Measurements from ENCODE around the gene BLACAT1.

Gene BLACAT1

GRCh38 chr1:205455581-205456382, at the start of gene BLACAT1:
Gene BLACAT1 (minus strand): TSS chr1:205456045.
- no peak for DNase-seq (ENCODE audit: low read depth in 1 of 2, low spot score in 1 of 2)

DNA sequence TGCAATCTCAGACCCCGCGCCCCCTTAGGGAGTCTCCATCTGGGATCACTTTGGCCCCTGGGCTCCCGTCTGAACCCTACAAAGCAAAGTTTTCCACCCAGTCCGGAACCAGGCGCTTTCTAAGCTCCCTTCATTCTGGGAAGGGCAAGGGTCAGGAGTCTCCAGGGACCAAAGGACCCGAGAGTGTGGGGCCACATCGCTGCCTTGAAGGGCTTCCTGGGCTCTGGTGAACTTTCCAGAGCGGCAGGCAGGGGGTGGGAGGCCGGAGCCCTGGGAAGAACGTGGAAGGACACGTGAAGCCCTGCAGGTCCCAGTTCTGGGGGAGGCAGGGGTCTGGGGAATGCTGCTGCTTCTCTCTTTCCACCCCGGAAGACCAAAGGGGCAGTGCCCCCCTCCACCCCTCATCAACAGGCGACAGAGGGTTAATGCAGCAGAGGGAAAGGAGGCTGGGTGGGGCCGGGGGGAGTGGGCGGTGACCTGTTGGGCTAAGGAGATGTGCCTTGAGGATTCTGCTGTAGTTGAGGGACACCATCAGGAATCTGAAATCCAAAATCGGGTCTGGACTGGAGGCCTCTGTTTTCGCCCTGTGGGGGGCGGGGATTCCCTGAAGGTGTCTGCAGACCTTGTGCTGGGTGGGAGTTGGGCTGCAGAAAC, 49.4 kb upstream of the BLACAT1 start:
- no peak for DNase-seq (ENCODE audit: low read depth in 1 of 2, low spot score in 1 of 2)

GRCh38 chr1:205504311-205505075, 48.6 kb upstream of the BLACAT1 start, which contains the start of gene CDK18:
Gene CDK18 (plus strand): TSS chr1:205504669. CDS start chr1:205523168, 18,499 bp downstream.
- peak in 1 of 2 donors; percentile 24 for DNase-seq (ENCODE audit: low read depth in 1 of 2, low spot score in 1 of 2)

GRCh38 chr1:205502992-205503391, 47.1 kb upstream of the BLACAT1 start:
- DNase-seq (ENCODE audit: low read depth in 1 of 2, low spot score in 1 of 2) = no peak

- DNase-seq (ENCODE audit: low read depth in 1 of 2, low spot score in 1 of 2) = no peak
Measured at GRCh38 chr1:205502111-205502810, 46.4 kb upstream of the BLACAT1 start.

GRCh38 chr1:205500240-205501233, 44.7 kb upstream of the BLACAT1 start:
- DNase-seq (ENCODE audit: low read depth in 1 of 2, low spot score in 1 of 2) = no peak

GRCh38 chr1:205499789-205500188, 43.9 kb upstream of the BLACAT1 start:
- no peak for DNase-seq (ENCODE audit: low read depth in 1 of 2, low spot score in 1 of 2)

DNA sequence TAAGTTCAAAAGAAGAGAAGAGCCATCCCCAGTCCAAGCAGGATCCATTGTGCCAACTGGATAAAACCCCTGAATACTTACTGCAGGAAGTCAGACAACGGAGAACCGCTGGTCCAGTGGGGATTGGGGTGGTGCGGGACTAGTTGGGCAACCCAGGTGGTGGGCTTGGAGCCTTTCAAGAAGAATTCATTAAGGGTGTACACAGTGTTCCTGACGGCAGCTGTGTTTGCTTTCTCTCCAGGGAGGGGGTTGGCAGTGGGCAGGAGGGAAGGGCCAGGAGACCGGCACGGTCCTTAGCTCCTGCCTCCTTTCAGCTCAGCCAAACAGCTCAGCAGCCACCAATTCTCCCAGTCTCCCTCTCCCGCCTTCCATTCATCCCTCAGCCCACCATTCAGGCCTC, 41.5 kb upstream of the BLACAT1 start:
- DNase-seq (ENCODE audit: low read depth in 1 of 2, low spot score in 1 of 2) = no peak

- no peak for DNase-seq (ENCODE audit: low read depth in 1 of 2, low spot score in 1 of 2)
Measured at GRCh38 chr1:205496661-205497060, 40.8 kb upstream of the BLACAT1 start.

- DNase-seq (ENCODE audit: low read depth in 1 of 2, low spot score in 1 of 2) = no peak
Measured at GRCh38 chr1:205495237-205495823, 39.5 kb upstream of the BLACAT1 start.

DNA sequence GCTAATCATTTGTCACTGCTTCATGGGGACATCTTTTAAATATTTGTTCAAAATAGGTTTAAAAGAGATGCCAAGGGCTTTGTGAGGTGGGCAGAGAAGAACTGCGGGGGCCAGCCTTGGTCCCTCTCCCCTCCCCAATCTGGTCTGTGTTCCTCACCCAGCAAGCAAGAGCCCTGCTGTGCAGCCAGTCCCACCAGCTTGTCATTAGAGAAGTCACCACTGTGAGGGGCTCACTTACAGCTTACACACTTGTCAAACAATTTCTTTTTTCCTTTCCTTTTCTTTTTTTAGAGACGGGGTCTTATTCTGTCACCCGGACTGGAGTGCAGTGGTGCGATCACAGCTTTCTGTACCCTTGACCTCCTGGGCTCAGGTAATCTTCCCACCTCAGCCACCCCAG, 38.3 kb upstream of the BLACAT1 start:
- DNase-seq (ENCODE audit: low read depth in 1 of 2, low spot score in 1 of 2) = no peak

GRCh38 chr1:205493241-205494085, 37.6 kb upstream of the BLACAT1 start:
- no peak for DNase-seq (ENCODE audit: low read depth in 1 of 2, low spot score in 1 of 2)

GRCh38 chr1:205492774-205493173, 36.9 kb upstream of the BLACAT1 start:
- no peak for DNase-seq (ENCODE audit: low read depth in 1 of 2, low spot score in 1 of 2)

DNA sequence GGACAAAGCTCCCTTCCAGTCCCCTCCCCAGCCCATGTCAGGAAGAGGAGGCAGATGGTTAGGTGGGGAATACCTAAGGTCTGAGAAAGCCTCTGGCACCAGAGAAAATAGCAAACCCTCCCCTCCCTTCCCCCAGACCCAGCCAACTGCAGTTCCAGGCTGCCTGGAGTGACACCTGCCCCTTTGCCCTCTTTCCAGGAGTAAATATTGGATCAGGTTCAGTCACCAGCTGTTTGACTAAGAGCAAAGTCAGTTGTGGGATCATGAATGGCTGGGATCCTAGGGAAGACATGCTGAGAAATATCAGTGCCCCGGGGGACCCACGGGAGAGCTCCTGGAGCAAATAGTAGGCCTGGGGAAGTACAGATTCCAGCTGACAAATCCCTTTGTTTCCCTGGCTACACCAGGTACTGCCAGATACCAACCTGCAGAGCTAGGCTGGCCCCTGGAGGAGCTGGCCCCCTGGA, 36.4 kb upstream of the BLACAT1 start:
- no peak for DNase-seq (ENCODE audit: low read depth in 1 of 2, low spot score in 1 of 2)

- DNase-seq (ENCODE audit: low read depth in 1 of 2, low spot score in 1 of 2) = no peak
Measured at GRCh38 chr1:205491794-205492193, 35.9 kb upstream of the BLACAT1 start.

GRCh38 chr1:205488074-205488723, 32.4 kb upstream of the BLACAT1 start:
- DNase-seq (ENCODE audit: low read depth in 1 of 2, low spot score in 1 of 2) = no peak

DNA sequence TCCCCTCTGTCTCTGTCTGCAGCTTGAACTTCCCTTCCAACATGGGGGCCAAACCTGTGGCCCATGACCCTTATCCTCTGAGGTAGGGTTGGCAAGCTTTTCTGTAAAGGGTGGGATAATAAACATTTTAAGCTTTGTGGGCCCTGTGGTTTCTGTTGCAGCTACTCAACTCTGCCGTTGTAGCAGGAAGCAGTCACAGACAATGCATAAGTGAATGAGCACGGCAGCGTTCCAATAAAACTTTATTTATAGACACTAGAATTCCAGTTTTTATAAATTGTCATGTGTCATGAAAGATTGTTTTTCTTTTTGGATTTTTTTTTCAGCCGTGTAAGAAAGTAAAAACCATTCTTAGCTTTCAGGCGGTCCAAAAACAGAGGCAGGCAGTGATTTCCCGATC, 30.4 kb upstream of the BLACAT1 start:
- no peak for DNase-seq (ENCODE audit: low read depth in 1 of 2, low spot score in 1 of 2)
